Uterus (tissue), 4 donors: ENCODE results near the gene KCNH1. TPM values are rescaled to one million over a fixed set of nuclear protein-coding genes. Genes with fewer than 3 reads are reported as not detected.

ENCODE experiments used
- DNase-seq, 2 donors: peaks; one replicate each; pipeline ENCODE4 v3.0.0-alpha.2; 2019 to 2020
- H3K27ac ChIP-seq, 2 donors: fragments of 200-600 bp; sonication (generic); 1 replicate in 1 of 2; 2 replicates in 1 of 2; pipeline ENCODE4 v1.5.1; 2016 to 2018
- H3K27me3 ChIP-seq, 2 donors: fragments of 200-600 bp; sonication (generic); one replicate each; pipeline ENCODE4 v1.5.1; 2018 to 2019; ENCODE audit warnings: control low read depth in 1 of 2
- H3K36me3 ChIP-seq, 2 donors: fragments of 200-600 bp; sonication (generic); one replicate each; pipeline ENCODE4 v1.5.1; 2019; ENCODE audit warnings: control low read depth in 1 of 2
- H3K4me1 ChIP-seq, 2 donors: fragments of 200-600 bp; sonication (generic); one replicate each; pipeline ENCODE4 v1.5.1; 2018 to 2019; ENCODE audit warnings: control low read depth in 1 of 2
- H3K4me3 ChIP-seq, 2 donors: fragments of 200-600 bp; sonication (generic); 1 replicate in 1 of 2; 2 replicates in 1 of 2; pipeline ENCODE4 v1.5.1; 2018 to 2019; ENCODE audit warnings: mild to moderate bottlenecking in 1 of 2
- H3K9me3 ChIP-seq, 2 donors: fragments of 200-600 bp; sonication (generic); one replicate each; pipeline ENCODE4 v1.5.1; 2019; ENCODE audit warnings: control low read depth in 1 of 2
- POLR2A ChIP-seq, 2 donors: fragments of 450-650 bp; IDR thresholded peaks; one replicate each; pipeline ENCODE4 v1.6.1; 2016; ENCODE audit warnings: antibody characterized with exemption in 2 of 2, mild to moderate bottlenecking in 1 of 2, moderate library complexity in 1 of 2
- intact Hi-C: fragments of 100-400 bp; cut with DNase I; formaldehyde crosslinking; loops from one replicate; pipeline ENCODE4 v1.15.1; 2023; ENCODE audit warnings: low total_unique reads
- total RNA-seq, 4 donors: library from RNA; depleted of rRNA in 3 of 4; stranded (reverse); fragments of >200 nt in 3 of 4; gene quantifications; one replicate each; pipeline versions ENCODE4 v1.1.0 to v1.2.4, GENCODE V29; 2014 to 2023
- TF ChIP-seq, protein P1 (sequence below), 4 experiments: fragments of 200-600 bp in 2 of 4; fragments of 450-650 bp in 2 of 4; sonication (generic) in 2 of 4; IDR thresholded peaks; one replicate each; pipeline ENCODE4 v1.5.1; 2016 to 2019; ENCODE audit warnings: antibody characterized with exemption in 4 of 4, mild to moderate bottlenecking in 2 of 4, moderate library complexity in 1 of 4
- donor health status: DM: yes; HTN: yes; CAD: no.

The KCNH1 gene
- total RNA-seq, 4 donors from 2014 or later = 1.1 to 1.5 TPM; not detected in 2

- H3K36me3 ChIP-seq = no peaks in the 10 kb centered on the region
- H3K27me3 ChIP-seq = no peaks in the 10 kb centered on the region
- H3K4me1 ChIP-seq = no peaks in the 10 kb centered on the region
- no peaks in the 10 kb centered on the region for H3K9me3 ChIP-seq
- no peak overlapping the region for H3K4me3 ChIP-seq
- intact Hi-C loops = no loop called here
- no peak overlapping the region for H3K27ac ChIP-seq
- no peak for DNase-seq
- TF ChIP-seq, protein P1, sequence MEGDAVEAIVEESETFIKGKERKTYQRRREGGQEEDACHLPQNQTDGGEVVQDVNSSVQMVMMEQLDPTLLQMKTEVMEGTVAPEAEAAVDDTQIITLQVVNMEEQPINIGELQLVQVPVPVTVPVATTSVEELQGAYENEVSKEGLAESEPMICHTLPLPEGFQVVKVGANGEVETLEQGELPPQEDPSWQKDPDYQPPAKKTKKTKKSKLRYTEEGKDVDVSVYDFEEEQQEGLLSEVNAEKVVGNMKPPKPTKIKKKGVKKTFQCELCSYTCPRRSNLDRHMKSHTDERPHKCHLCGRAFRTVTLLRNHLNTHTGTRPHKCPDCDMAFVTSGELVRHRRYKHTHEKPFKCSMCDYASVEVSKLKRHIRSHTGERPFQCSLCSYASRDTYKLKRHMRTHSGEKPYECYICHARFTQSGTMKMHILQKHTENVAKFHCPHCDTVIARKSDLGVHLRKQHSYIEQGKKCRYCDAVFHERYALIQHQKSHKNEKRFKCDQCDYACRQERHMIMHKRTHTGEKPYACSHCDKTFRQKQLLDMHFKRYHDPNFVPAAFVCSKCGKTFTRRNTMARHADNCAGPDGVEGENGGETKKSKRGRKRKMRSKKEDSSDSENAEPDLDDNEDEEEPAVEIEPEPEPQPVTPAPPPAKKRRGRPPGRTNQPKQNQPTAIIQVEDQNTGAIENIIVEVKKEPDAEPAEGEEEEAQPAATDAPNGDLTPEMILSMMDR (IDR thresholded peaks at IDR 0.05) = no peak
- no peak for TF ChIP-seq POLR2A (IDR thresholded peaks at IDR 0.05)
Observed at GRCh38 chr1:210992837-210993236, 141.1 kb downstream of the KCNH1 start.

GRCh38 chr1:210989905-210990304 is 144.0 kb downstream of the KCNH1 start:
- TF ChIP-seq, protein P1 (IDR thresholded peaks at IDR 0.05) = no peak
- no peak for TF ChIP-seq POLR2A (IDR thresholded peaks at IDR 0.05)
- no peak for DNase-seq
- no peaks in the 10 kb centered on the region for H3K36me3 ChIP-seq
- H3K27me3 ChIP-seq = no peaks in the 10 kb centered on the region
- H3K27ac ChIP-seq = no peak overlapping the region
- no peaks in the 10 kb centered on the region for H3K9me3 ChIP-seq
- H3K4me3 ChIP-seq = no peak overlapping the region
- intact Hi-C loops = no loop called here
- H3K4me1 ChIP-seq = no peaks in the 10 kb centered on the region

GRCh38 chr1:210981490-210981889 is 152.5 kb downstream of the KCNH1 start:
- intact Hi-C loops = no loop called here
- no peak for TF ChIP-seq POLR2A (IDR thresholded peaks at IDR 0.05)
- TF ChIP-seq, protein P1 (IDR thresholded peaks at IDR 0.05) = no peak
- Histone ChIP-seq H3K4me3 (no peak overlapping the region), H3K27me3 (no peaks in the 10 kb centered on the region), H3K36me3 (no peaks in the 10 kb centered on the region), H3K27ac (no peak overlapping the region), H3K4me1 (no peaks in the 10 kb centered on the region), H3K9me3 (no peaks in the 10 kb centered on the region)
- no peak for DNase-seq

GRCh38 chr1:210980082-210980481 is 153.9 kb downstream of the KCNH1 start:
- H3K36me3 ChIP-seq = no peaks in the 10 kb centered on the region
- no peak overlapping the region for H3K27ac ChIP-seq
- intact Hi-C loops = no loop called here
- TF ChIP-seq POLR2A (IDR thresholded peaks at IDR 0.05) = no peak
- TF ChIP-seq, protein P1 (IDR thresholded peaks at IDR 0.05) = no peak
- H3K27me3 ChIP-seq = no peaks in the 10 kb centered on the region
- no peaks in the 10 kb centered on the region for H3K4me1 ChIP-seq
- H3K4me3 ChIP-seq = no peak overlapping the region
- no peaks in the 10 kb centered on the region for H3K9me3 ChIP-seq
- DNase-seq = no peak

- no peaks in the 10 kb centered on the region for H3K4me1 ChIP-seq
- H3K36me3 ChIP-seq = no peaks in the 10 kb centered on the region
- H3K9me3 ChIP-seq = no peaks in the 10 kb centered on the region
- intact Hi-C loops = no loop called here
- H3K4me3 ChIP-seq = no peak overlapping the region
- TF ChIP-seq, protein P1 (IDR thresholded peaks at IDR 0.05) = no peak
- TF ChIP-seq POLR2A (IDR thresholded peaks at IDR 0.05) = no peak
- no peak for DNase-seq
- H3K27ac ChIP-seq = no peak overlapping the region
- no peaks in the 10 kb centered on the region for H3K27me3 ChIP-seq
Observed at GRCh38 chr1:210978974-210979354, 155.0 kb downstream of the KCNH1 start.
